Endothelial cell of umbilical vein (primary cell): Measurements from ENCODE around the gene RPL13. TPM values are rescaled to one million over a fixed set of nuclear protein-coding genes. Genes with fewer than 3 reads are reported as not detected.

Experiments used
- BruUV-seq: library from RNA; stranded (reverse); fragments of 400-500 nt; replicated peaks from 2 replicates; lab custom pipeline; 2021; lab: Mats Ljungman, UMichigan
- CTCF ChIA-PET: fragments of 300-600, 350-600 bp; sonication (Branson Sonifier 250); formaldehyde crosslinking; loops from one replicate; lab custom pipeline; 2021; ENCODE audit warnings: antibody characterized with exemption, inconsistent platforms; lab: Charles Lee
- POLR2A ChIA-PET: fragments of 300-600, 350-600 bp; sonication (Branson Sonifier 250); formaldehyde crosslinking; loops from one replicate; lab custom pipeline; 2021; ENCODE audit warnings: antibody characterized with exemption, inconsistent platforms; lab: Charles Lee
- DNase-seq: peaks from one replicate; pipeline ENCODE4 v3.0.0-alpha.2; 2011; ENCODE audit warnings: low read depth, low spot score
- FAIRE-seq: peaks from 2 replicates; lab custom pipeline; 2011; peaks lifted over from hg19 to GRCh38; lab: Jason Lieb, UNC
- H2AFZ ChIP-seq: 2 replicates; pipeline ENCODE4 v1.6.0; 2012; ENCODE audit warnings: low read depth, low read length, control low read depth, inconsistent platforms
- H3K27ac ChIP-seq: 2 replicates; pipeline ENCODE4 v1.5.1; 2011; ENCODE audit warnings: low read depth, mild to moderate bottlenecking, control low read depth, low read length, moderate library complexity; ENCODE audit not compliant: insufficient read depth
- H3K27me3 ChIP-seq, 2 experiments: 2 replicates each; pipeline versions ENCODE4 v1.6.0 to v1.6.1; 2011; ENCODE audit warnings: low read length in 2 of 2, mixed read lengths in 1 of 2; ENCODE audit not compliant: control insufficient read depth in 2 of 2, insufficient read depth in 2 of 2
- H3K36me3 ChIP-seq, 2 experiments: 2 replicates in 1 of 2; 3 replicates in 1 of 2; pipeline ENCODE4 v1.5.1; 2011; ENCODE audit warnings: low read length in 2 of 2, mild to moderate bottlenecking in 1 of 2, moderate library complexity in 1 of 2; ENCODE audit not compliant: control insufficient read depth in 2 of 2, insufficient read depth in 2 of 2; ENCODE audit errors: extremely low read depth in 1 of 2
- H3K4me1 ChIP-seq: 3 replicates; pipeline ENCODE4 v1.5.1; 2011; ENCODE audit warnings: mild to moderate bottlenecking, low read length; ENCODE audit not compliant: control insufficient read depth, insufficient read depth; ENCODE audit errors: extremely low read depth
- H3K4me2 ChIP-seq: 2 replicates; pipeline ENCODE4 v1.6.1; 2011; ENCODE audit warnings: low read length, control low read depth, mixed read lengths; ENCODE audit not compliant: insufficient read depth
- H3K4me3 ChIP-seq, 3 experiments: fragments of 200-600 bp in 1 of 3; sonication (generic), shearing (Covaris generic) in 1 of 3; replicated peaks in 1 of 3; 2 replicates each; pipeline ENCODE4 v1.5.1; 2011 to 2016; ENCODE audit warnings: control low read depth in 3 of 3, low read length in 3 of 3, mild to moderate bottlenecking in 2 of 3, inconsistent platforms in 1 of 3, low read depth in 1 of 3, moderate library complexity in 1 of 3; ENCODE audit not compliant: insufficient read depth in 1 of 3
- H3K79me2 ChIP-seq: 2 replicates; pipeline ENCODE4 v1.6.0; 2012; ENCODE audit warnings: low read length, inconsistent platforms; ENCODE audit not compliant: control insufficient read depth, insufficient read depth
- H3K9ac ChIP-seq: replicated peaks from 2 replicates; pipeline ENCODE3; 2011; ENCODE audit warnings: low read length, control low read depth; ENCODE audit not compliant: insufficient read depth; ENCODE audit errors: extremely low read depth
- H3K9me1 ChIP-seq: replicated peaks from 3 replicates; pipeline ENCODE4 v1.6.0; 2011; ENCODE audit warnings: mild to moderate bottlenecking, low read length; ENCODE audit not compliant: control insufficient read depth, insufficient read depth; ENCODE audit errors: extremely low read depth
- H3K9me3 ChIP-seq: replicated peaks from 2 replicates; pipeline ENCODE4 v1.5.1; 2012; ENCODE audit warnings: low read length, inconsistent platforms; ENCODE audit not compliant: control insufficient read depth, insufficient read depth
- H4K20me1 ChIP-seq: replicated peaks from 2 replicates; pipeline ENCODE3; 2011; ENCODE audit warnings: mild to moderate bottlenecking, low read length; ENCODE audit not compliant: control insufficient read depth, insufficient read depth; ENCODE audit errors: extremely low read depth
- CTCF ChIP-seq, 2 donors: IDR thresholded peaks; 1 replicate in 1 of 2; 2 replicates in 1 of 2; pipeline ENCODE4 v1.5.1; 2011; ENCODE audit warnings: low read length in 2 of 2, mild to moderate bottlenecking in 2 of 2, moderate library complexity in 2 of 2, control low read depth in 1 of 2, inconsistent platforms in 1 of 2, low read depth in 1 of 2; ENCODE audit not compliant: insufficient read depth in 1 of 2; ENCODE audit errors: extremely low read depth in 1 of 2
- EZH2 ChIP-seq: IDR thresholded peaks from 2 replicates; pipeline ENCODE4 v1.6.1; 2012; ENCODE audit warnings: borderline replicate concordance, low read depth, mild to moderate bottlenecking, moderate library complexity, low read length, inconsistent platforms; ENCODE audit not compliant: severe bottlenecking
- FOS ChIP-seq: IDR thresholded peaks from 2 replicates; pipeline ENCODE4 v1.6.1; 2011; ENCODE audit warnings: mild to moderate bottlenecking, low read length, moderate library complexity, borderline replicate concordance; ENCODE audit not compliant: insufficient read depth
- GATA2 ChIP-seq: IDR thresholded peaks from 2 replicates; pipeline ENCODE4 v1.7.0; 2011; ENCODE audit warnings: low read depth, mild to moderate bottlenecking, moderate library complexity, mixed read lengths, low read length; ENCODE audit not compliant: insufficient read length, insufficient read depth
- JUN ChIP-seq: IDR thresholded peaks from 2 replicates; pipeline ENCODE4 v1.6.1; 2011; ENCODE audit warnings: borderline replicate concordance, low read depth; ENCODE audit not compliant: insufficient read length, insufficient read depth
- MAX ChIP-seq: IDR thresholded peaks from 2 replicates; pipeline ENCODE4 v1.6.1; 2011; ENCODE audit not compliant: insufficient read depth, insufficient read length
- MYC ChIP-seq: IDR thresholded peaks from one replicate; pipeline ENCODE4 v1.6.1; 2011; ENCODE audit warnings: mild to moderate bottlenecking, low read depth, low read length
- POLR2A ChIP-seq: IDR thresholded peaks from 2 replicates; pipeline ENCODE4 v1.6.1; 2012; ENCODE audit warnings: low read depth, mild to moderate bottlenecking, control low read depth, low read length
- POLR2AphosphoS5 ChIP-seq: IDR thresholded peaks from 2 replicates; pipeline ENCODE4 v1.6.1; 2012; ENCODE audit warnings: low read depth, mild to moderate bottlenecking, control low read depth, low read length, moderate library complexity; ENCODE audit not compliant: insufficient read depth
- dilution Hi-C: fragments of 300-500 bp; cut with MboI; formaldehyde crosslinking; loops from one replicate; pipeline ENCODE4 v1.15.0; 2019; ENCODE audit warnings: low sequenced_read_pairs; ENCODE audit not compliant: extremely low pct_ligation_motif_present
- intact Hi-C: fragments of 100-400 bp; cut with micrococcal nuclease; formaldehyde crosslinking; loops from one replicate; pipeline ENCODE4 v1.10.0; 2022
- polyA plus RNA-seq, 4 experiments: library from polyadenylated mRNA; depleted of rRNA in 3 of 4; stranded (reverse) in 3 of 4; unstranded in 1 of 4; fragments of >200 nt; gene quantifications; 2 replicates each; pipeline versions ENCODE4 v1.2.1 to v1.2.3, GENCODE V29; 2011 to 2012; ENCODE audit warnings: missing spikeins in 1 of 4
- total RNA-seq: library from RNA; stranded (reverse); gene quantifications from 2 replicates; pipeline ENCODE4 v1.2.3, GENCODE V29; 2021

RPL13 gene
- total and polyA plus RNA-seq, 2 donors (not counting 3 experiments of a cell fraction or from before 2014, with no cell fraction given), result 1,463 to 5,670 TPM

- Histone ChIP-seq H3K4me3 (no peak overlapping the region), H3K9ac (no peak overlapping the region), H3K4me2 (no peak overlapping the region), H3K79me2 (no peaks in the 10 kb centered on the region), H3K27me3 (no peaks in the 10 kb centered on the region), H3K9me1 (no peaks in the 10 kb centered on the region), H2AFZ (no peak overlapping the region), H3K9me3 (no peaks in the 10 kb centered on the region), H4K20me1 (no peaks in the 10 kb centered on the region), H3K4me1 (peaks cover 11% of the 10 kb centered on the region), H3K36me3 (no peaks in the 10 kb centered on the region), H3K27ac (no peak overlapping the region)
- BruUV-seq, result no TSS peak
- POLR2A ChIA-PET, result no interaction called here
- intact Hi-C loops (no loop called here), dilution Hi-C loops (no loop called here)
- CTCF ChIA-PET, result no interaction called here
- FAIRE-seq, result no peak
- TF ChIP-seq GATA2, result no peak
- no peak for TF ChIP-seq EZH2
- TF ChIP-seq FOS, result no peak
- no peak for TF ChIP-seq CTCF (IDR thresholded peaks at IDR 0.05; ENCODE audit: extremely low read depth in 1 of 2, insufficient read depth in 1 of 2, low read depth in 1 of 2, low read length in 2 of 2)
- no peak for TF ChIP-seq POLR2A
- TF ChIP-seq MYC, result no peak
- no peak for TF ChIP-seq MAX
- TF ChIP-seq POLR2AphosphoS5, result no peak
- no peak for TF ChIP-seq JUN
- no peak for DNase-seq
Measured at GRCh38 chr16:89604764-89605163, 44.3 kb downstream of the RPL13 start.
